T-helper 1 cell treated with Interleukin-12 subunit alpha and Interleukin-12 subunit beta and Interleukin-4 antibody, amounts not matched to agents 30 μg/mL and 1 μg/mL, for 36 hours (primary cell): Measurements from ENCODE around the gene DLG2.

Experiments
- H3K27ac Mint-ChIP-seq: one replicate; pipeline ENCODE4 v1.8.0; 2021; ENCODE audit warnings: mild to moderate bottlenecking, mixed read lengths
- H3K27me3 Mint-ChIP-seq: one replicate; pipeline ENCODE4 v1.8.0; 2021; ENCODE audit warnings: low read depth, mixed read lengths
- H3K36me3 Mint-ChIP-seq: one replicate; pipeline ENCODE4 v1.8.0; 2021; ENCODE audit warnings: low read depth, mixed read lengths
- H3K4me1 Mint-ChIP-seq: one replicate; pipeline ENCODE4 v1.8.0; 2021; ENCODE audit warnings: low read depth, mixed read lengths
- H3K4me3 Mint-ChIP-seq: one replicate; pipeline ENCODE4 v1.8.0; 2021; ENCODE audit warnings: mild to moderate bottlenecking, moderate library complexity, mixed read lengths
- H3K9me3 Mint-ChIP-seq: one replicate; pipeline ENCODE4 v1.8.0; 2021; ENCODE audit warnings: mixed read lengths

DLG2 gene

DNA sequence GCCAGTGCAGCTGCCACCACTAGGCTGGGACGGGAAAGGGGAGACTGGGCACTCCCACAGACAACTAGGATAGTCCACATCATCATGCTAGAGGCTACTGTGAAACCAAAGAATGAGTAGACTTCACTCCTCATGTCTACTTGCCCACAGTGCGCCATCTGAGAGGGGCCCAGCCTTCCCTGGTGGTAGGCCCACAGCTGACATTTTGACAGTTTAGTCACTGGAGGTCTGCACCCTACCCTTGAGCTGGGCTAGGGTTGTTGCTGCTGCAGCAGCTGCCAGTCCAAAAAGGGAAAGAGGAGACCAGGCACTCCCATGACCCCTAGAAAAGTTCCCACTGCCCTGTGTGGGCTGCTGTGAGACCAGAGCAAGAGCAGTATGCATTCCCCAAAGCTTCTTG lies 141.2 kb downstream of the DLG2 start:
- peaks cover 22% of the 10 kb centered on the region for H3K9me3 Mint-ChIP-seq

DNA sequence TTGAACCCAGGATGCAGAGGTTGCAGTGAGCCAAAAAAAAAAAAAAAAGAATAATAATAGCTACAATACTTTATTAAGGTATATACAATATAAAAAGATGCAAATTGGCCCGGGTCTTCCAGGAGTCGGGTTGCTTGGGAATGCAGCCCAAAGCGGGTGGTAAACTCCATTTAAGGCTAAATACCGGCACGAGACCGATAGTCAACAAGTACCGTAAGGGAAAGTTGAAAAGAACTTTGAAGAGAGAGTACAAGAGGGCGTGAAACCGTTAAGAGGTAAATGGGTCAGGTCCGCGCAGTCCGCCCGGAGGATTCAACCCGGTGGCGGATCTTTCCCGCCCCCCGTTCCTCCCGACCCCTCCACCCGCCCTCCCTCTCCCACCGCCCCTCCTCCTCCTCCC lies 143.3 kb downstream of the DLG2 start:
- no peaks in the 10 kb centered on the region for H3K36me3 Mint-ChIP-seq
- peaks cover 22% of the 10 kb centered on the region for H3K9me3 Mint-ChIP-seq
- no peaks in the 10 kb centered on the region for H3K27me3 Mint-ChIP-seq
- H3K4me1 Mint-ChIP-seq = no peaks in the 10 kb centered on the region
- H3K4me3 Mint-ChIP-seq = no peak overlapping the region
- H3K27ac Mint-ChIP-seq = no peak overlapping the region

More for the DNA sequence above, 141.2 kb downstream of the DLG2 start:
- Mint-ChIP-seq H3K4me1 (no peaks in the 10 kb centered on the region), H3K27me3 (no peaks in the 10 kb centered on the region), H3K4me3 (no peak overlapping the region), H3K27ac (no peak overlapping the region), H3K36me3 (no peaks in the 10 kb centered on the region)

DNA sequence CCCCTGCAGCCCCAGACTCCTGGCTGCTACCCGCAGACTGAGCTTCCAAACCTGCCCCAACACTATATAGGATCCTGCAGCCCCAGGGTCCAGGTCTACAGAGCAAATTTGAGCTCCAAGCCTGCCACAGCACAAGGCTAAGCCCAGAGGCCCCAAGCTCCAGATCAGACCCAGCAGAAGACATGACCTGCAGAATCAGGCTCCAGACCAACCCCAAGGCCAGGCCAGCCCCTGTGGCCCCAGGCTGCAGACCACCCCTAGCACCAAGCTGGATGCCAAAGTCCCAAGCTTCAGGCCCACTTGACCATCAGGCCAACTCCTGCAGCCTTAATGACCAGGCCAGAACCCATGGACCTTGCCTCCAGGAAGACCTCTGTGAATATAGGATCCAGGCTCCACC lies 145.3 kb downstream of the DLG2 start:
- no peak overlapping the region for H3K27ac Mint-ChIP-seq
- H3K4me3 Mint-ChIP-seq = no peak overlapping the region
- no peaks in the 10 kb centered on the region for H3K4me1 Mint-ChIP-seq
- no peaks in the 10 kb centered on the region for H3K27me3 Mint-ChIP-seq
- H3K36me3 Mint-ChIP-seq = no peaks in the 10 kb centered on the region
- peaks cover 18% of the 10 kb centered on the region for H3K9me3 Mint-ChIP-seq

DNA sequence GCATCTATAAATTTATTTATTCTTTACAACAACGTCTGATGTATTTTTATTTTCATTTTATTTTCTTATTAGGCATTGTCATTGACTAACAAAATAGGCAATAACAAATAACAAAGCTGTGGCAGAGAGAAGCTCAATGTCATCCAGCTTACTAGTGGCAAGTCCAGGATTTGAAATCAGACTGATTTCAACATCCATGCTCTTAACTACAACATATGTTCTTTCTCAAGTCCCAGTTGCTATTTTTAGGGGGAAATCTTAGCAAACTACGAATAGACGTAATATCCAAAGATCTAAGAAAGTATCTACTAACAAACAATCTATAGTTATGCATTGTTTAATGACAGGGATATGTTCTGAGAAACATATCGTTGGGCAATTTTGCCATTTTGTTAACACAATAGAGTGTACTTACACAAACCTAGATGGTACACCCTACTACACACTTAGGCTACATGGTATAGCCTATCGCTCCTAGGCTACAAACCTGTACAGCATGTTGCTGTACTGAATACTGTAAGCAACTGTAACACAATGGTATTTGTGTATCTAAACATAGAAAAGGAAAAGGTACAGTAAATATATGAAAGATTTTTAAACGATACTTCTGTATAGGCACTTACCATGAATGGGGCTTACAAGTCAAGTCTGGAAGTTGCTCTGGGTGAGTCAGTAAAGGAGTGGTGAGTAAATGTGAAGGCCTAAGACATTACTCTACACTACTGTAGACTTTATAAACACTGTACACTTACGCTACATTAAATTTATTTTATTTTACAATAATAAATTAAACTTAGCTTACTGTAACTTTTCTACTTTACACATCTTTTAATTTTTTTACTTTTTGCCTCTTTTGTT lies 151.3 kb downstream of the DLG2 start:
- H3K4me3 Mint-ChIP-seq = no peak overlapping the region

DNA sequence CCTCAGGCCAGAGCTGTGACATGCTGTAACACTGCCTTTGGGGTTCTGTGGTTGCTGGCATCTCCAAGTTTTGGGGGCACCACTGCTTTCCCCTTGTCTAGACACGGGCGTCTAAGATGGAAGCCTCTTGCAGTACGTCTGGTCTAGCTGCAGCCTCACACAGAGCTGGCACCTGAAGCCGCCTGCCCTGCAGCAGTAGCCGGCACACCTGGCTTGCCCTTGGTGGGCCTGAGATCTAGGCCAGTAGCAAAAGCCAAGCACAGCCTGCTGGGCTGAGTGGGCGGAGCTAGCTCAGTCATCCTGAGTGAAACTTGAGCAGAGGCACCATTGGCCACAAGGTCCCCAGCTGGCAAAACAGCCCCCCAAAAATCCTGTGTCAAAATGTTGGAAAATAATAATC lies 154.2 kb downstream of the DLG2 start:
- Mint-ChIP-seq H3K4me3 (no peak overlapping the region), H3K27ac (no peak overlapping the region), H3K9me3 (peaks cover 29% of the 10 kb centered on the region), H3K36me3 (no peaks in the 10 kb centered on the region), H3K4me1 (no peaks in the 10 kb centered on the region), H3K27me3 (no peaks in the 10 kb centered on the region)

More for the DNA sequence above, 151.3 kb downstream of the DLG2 start:
- peaks cover 6% of the 10 kb centered on the region for H3K9me3 Mint-ChIP-seq
- H3K27ac Mint-ChIP-seq = no peak overlapping the region
- H3K36me3 Mint-ChIP-seq = no peaks in the 10 kb centered on the region
- no peaks in the 10 kb centered on the region for H3K4me1 Mint-ChIP-seq
- no peaks in the 10 kb centered on the region for H3K27me3 Mint-ChIP-seq

DNA sequence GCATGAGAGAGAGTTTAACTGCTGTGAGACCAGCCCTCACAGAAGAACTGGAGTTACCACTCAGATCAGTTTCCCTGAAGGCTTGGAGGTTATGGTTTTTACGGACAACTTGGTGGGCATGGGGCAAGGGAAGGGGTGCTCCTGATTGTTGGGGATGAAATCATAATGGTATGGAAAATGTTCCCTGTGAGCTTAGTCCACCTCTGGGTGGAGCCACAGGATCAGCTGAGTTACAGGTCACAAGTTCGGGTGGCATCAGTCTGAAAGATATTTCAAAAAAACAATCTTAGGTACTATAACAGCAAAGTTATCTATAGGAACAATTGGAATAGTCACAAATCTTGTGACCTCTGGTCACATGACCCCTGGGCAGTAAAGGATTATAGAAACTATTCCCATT lies 162.9 kb downstream of the DLG2 start:
- no peaks in the 10 kb centered on the region for H3K36me3 Mint-ChIP-seq
- no peaks in the 10 kb centered on the region for H3K4me1 Mint-ChIP-seq
- H3K27me3 Mint-ChIP-seq = no peaks in the 10 kb centered on the region
- no peak overlapping the region for H3K27ac Mint-ChIP-seq
- no peak overlapping the region for H3K4me3 Mint-ChIP-seq
- peaks cover 23% of the 10 kb centered on the region for H3K9me3 Mint-ChIP-seq

DNA sequence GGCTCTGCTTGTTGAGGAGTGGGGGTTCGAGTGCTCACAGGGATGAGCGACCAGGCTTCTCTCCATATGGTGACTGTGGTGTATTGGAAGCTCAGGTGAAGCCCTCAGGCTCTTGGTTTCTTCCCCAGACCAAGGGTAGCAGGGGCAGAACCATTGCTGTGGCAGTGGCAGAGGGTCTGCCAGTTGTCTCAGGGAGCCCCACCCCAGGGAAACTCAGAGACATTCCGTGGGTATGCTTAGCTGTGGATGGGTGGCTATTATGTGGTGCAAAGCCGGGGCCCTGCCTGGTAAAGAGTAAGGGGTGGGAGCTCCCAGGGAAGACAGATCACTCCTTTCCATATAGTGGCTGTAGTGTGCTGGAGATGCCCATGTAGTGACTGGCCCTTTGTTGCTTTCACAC lies 167.8 kb downstream of the DLG2 start:
- Mint-ChIP-seq H3K27ac (no peak overlapping the region), H3K4me3 (no peak overlapping the region), H3K4me1 (no peaks in the 10 kb centered on the region), H3K27me3 (no peaks in the 10 kb centered on the region), H3K9me3 (peaks cover 42% of the 10 kb centered on the region), H3K36me3 (no peaks in the 10 kb centered on the region)

DNA sequence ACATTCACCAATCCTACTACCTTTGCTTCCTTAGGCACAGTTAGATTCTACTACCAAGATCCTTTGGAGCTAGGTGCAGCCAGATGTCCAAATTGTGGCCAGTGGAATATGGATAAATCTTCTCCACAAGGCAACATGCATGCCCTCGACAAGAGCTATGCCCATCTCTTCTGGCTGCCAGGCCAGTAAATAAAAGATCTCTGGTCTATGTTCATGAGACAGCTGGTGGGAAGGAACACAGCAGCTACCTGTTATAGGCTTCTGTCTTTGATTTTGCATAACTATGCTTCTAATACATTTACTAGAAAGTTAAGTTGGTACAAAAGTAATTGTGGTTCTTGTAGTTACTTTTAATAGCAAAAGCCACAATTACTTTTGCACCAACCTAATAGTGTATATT lies 182.7 kb downstream of the DLG2 start:
- H3K36me3 Mint-ChIP-seq = no peaks in the 10 kb centered on the region
- H3K4me3 Mint-ChIP-seq = no peak overlapping the region
- no peaks in the 10 kb centered on the region for H3K4me1 Mint-ChIP-seq
- H3K27me3 Mint-ChIP-seq = no peaks in the 10 kb centered on the region
- H3K27ac Mint-ChIP-seq = no peak overlapping the region
- no peaks in the 10 kb centered on the region for H3K9me3 Mint-ChIP-seq

DNA sequence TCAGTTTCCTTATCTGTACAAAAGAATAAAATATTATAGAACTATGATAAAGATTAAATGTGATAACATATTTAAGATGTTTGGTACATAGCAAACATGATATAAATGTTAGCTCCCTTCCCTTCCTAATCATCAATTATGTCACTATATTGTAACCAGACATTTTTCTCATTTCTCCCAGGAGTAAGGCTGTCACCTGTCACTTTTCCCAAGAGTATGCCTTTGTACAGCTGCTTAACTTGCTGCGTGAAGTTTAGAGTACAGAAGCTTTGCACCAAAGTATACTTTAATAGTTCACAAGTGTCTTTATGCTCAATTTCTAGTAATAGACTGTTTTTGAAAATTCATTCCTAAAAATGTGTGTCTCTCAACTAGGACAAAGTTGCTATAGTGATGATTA lies 186.9 kb downstream of the DLG2 start:
- Mint-ChIP-seq H3K36me3 (no peaks in the 10 kb centered on the region), H3K4me3 (no peak overlapping the region), H3K27ac (no peak overlapping the region), H3K4me1 (no peaks in the 10 kb centered on the region), H3K9me3 (peaks cover 6% of the 10 kb centered on the region), H3K27me3 (no peaks in the 10 kb centered on the region)

DNA sequence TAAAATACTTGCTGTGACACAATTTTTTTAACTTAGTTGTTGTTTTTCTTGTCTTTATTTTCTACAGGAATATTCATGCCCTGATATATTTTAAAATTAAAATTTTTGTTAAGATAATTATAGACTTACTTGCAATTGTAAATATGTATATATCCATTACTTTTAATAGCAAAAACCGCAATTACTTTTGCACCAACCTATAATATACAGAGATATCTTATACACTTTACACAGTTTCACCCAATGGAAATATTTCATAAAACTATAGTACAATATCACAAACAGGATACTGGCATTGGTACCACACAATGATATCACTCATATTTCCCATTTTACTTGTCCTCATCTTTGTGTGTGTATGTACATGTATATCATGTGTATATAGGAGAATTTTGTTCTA lies 188.8 kb downstream of the DLG2 start:
- Mint-ChIP-seq H3K27me3 (no peaks in the 10 kb centered on the region), H3K4me1 (no peaks in the 10 kb centered on the region), H3K36me3 (no peaks in the 10 kb centered on the region), H3K27ac (no peak overlapping the region), H3K9me3 (peaks cover 19% of the 10 kb centered on the region), H3K4me3 (no peak overlapping the region)

DNA sequence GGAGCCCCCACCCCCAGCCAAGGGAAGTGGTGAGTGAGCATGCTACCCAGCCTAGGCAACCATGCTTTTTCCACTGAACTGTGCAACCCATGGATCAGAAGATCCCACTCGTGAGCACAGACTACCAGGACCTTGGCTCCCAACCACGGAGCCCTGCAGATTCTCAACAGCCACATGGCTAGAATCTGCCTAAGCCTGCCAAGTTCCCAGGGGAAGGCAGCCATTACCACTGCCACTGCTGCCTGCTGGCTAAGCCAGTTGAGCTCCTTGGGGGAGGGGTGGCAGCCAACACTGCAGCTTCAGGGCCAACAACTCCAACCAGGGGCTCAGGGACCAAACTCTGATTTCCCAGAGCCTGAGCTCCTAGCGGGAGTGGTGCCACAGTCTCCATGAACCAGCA lies 195.8 kb downstream of the DLG2 start:
- H3K4me3 Mint-ChIP-seq = no peak overlapping the region
- peaks cover 38% of the 10 kb centered on the region for H3K9me3 Mint-ChIP-seq

DNA sequence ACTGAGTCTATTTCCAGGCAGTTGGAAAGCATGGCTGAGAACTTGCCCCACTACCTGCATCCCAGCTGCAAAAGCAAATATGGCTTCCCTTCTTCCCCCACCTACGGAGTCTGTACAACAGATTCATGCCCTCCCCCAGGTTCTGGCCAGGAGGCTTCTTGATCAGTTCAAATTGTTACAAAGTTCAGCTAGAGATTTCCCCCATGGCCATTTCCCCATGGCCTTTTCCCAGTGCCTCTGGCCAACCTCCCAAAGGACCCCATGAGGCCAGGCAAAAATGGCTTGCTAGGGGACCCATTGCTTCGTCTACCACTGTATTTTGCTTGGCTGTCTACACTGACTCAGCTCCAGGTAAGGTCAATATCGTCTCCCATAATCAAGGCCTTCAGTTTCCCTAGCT lies 203.3 kb downstream of the DLG2 start:
- Mint-ChIP-seq H3K36me3 (no peaks in the 10 kb centered on the region), H3K4me1 (no peaks in the 10 kb centered on the region), H3K4me3 (no peak overlapping the region), H3K27me3 (no peaks in the 10 kb centered on the region), H3K9me3 (peaks cover 53% of the 10 kb centered on the region), H3K27ac (no peak overlapping the region)

More for the DNA sequence above, 195.8 kb downstream of the DLG2 start:
- no peaks in the 10 kb centered on the region for H3K27me3 Mint-ChIP-seq
- no peaks in the 10 kb centered on the region for H3K36me3 Mint-ChIP-seq
- no peak overlapping the region for H3K27ac Mint-ChIP-seq
- no peaks in the 10 kb centered on the region for H3K4me1 Mint-ChIP-seq

DNA sequence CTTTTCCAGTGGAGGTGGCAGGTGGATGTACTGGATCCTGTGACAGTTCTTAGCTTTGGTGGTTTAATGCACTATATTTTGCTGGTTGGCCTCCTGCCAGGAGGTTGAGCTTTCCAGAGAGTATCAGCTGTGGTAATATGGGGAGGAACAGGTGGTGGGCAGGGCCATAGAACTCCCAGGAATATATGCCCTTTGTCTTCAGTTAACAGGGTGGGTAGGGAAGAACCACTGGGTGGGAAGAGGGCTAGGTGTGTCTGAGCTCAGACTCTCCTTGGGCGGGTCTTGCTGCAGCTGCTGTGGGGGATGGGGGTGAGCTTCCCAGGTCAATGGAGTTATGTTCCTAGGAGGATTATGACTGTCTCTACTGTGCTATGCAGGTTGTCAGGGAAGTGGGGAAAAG lies 203.8 kb downstream of the DLG2 start:
- Mint-ChIP-seq H3K27ac (no peak overlapping the region), H3K27me3 (no peaks in the 10 kb centered on the region), H3K4me1 (no peaks in the 10 kb centered on the region), H3K9me3 (peaks cover 52% of the 10 kb centered on the region), H3K4me3 (no peak overlapping the region), H3K36me3 (no peaks in the 10 kb centered on the region)

DNA sequence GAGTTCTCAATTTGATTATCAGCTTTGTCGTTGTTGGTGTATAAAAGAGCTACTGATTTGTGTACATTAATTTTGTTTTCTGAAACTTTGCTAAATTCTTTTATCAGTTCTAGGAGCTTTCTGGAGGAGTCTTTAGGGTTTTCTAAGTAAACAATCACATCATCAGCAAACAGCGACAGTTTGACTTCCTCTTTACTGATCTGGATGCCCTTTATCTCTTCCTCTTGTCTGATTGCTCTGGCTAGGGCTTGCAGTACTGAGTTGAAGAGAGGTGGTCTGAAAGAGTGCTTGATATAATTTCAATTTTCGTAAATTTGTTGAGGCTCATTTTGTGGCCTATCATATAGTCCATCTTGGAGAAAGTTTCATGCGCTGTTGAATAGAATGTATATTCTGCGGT lies 213.0 kb downstream of the DLG2 start:
- Mint-ChIP-seq H3K36me3 (no peaks in the 10 kb centered on the region), H3K4me3 (no peak overlapping the region), H3K27ac (no peak overlapping the region), H3K4me1 (no peaks in the 10 kb centered on the region), H3K9me3 (peaks cover 34% of the 10 kb centered on the region), H3K27me3 (no peaks in the 10 kb centered on the region)

DNA sequence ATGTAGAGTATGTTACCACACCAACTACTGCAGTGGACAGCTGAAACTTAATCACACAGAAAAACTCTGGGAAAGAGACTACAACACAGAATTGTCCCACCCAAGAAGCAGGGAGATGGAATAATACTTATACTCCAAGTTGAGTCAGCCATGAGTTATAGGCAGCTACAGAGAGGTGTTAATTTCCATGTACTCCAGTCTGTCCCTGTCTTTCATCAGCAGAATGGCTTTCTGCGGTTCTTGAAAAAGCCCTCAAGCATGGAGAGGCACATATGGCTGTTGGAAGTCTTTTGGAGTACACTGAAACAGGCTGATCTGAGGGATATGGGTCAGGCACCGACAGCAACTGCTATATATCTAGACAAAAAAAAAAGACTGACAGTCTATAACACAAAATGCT lies 219.5 kb downstream of the DLG2 start:
- H3K4me3 Mint-ChIP-seq = no peak overlapping the region
- no peaks in the 10 kb centered on the region for H3K4me1 Mint-ChIP-seq
- no peaks in the 10 kb centered on the region for H3K36me3 Mint-ChIP-seq
- H3K27ac Mint-ChIP-seq = no peak overlapping the region
- no peaks in the 10 kb centered on the region for H3K27me3 Mint-ChIP-seq
- peaks cover 12% of the 10 kb centered on the region for H3K9me3 Mint-ChIP-seq
